Left ventricle myocardium inferior (tissue), 1 donor: ENCODE measurements around the gene SYNGR1. TPM values are rescaled to one million over a fixed set of nuclear protein-coding genes. Genes with fewer than 3 reads are reported as not detected.
"Not testable (repeated sequence)": the region's sequence is repeated elsewhere in the genome, so short reads cannot be mapped to it uniquely, and the experiment has no call there.

Experiments
- DNase-seq: peaks from one replicate; pipeline ENCODE4 v3.0.0-alpha.2; 2020
- H3K27ac ChIP-seq: fragments of 200-600 bp; replicated peaks from 2 replicates; pipeline ENCODE4 v1.8.0; 2021
- H3K27me3 ChIP-seq: fragments of 200-600 bp; 2 replicates; pipeline ENCODE4 v1.8.0; 2021; ENCODE audit warnings: low read depth
- H3K36me3 ChIP-seq: fragments of 200-600 bp; 2 replicates; pipeline ENCODE4 v1.8.0; 2021
- H3K4me1 ChIP-seq: fragments of 200-600 bp; 2 replicates; pipeline ENCODE4 v1.8.0; 2021
- H3K4me3 ChIP-seq: fragments of 200-600 bp; 2 replicates; pipeline ENCODE4 v1.8.0; 2021; ENCODE audit warnings: mild to moderate bottlenecking, moderate library complexity
- H3K9me3 ChIP-seq: fragments of 200-600 bp; replicated peaks from 2 replicates; pipeline ENCODE4 v1.8.0; 2021
- CTCF ChIP-seq: fragments of 200-600 bp; IDR thresholded peaks from 2 replicates; pipeline ENCODE4 v1.8.0; 2021; ENCODE audit warnings: antibody characterized with exemption, mild to moderate bottlenecking, borderline replicate concordance
- intact Hi-C: fragments of 100-400 bp; cut with micrococcal nuclease; formaldehyde crosslinking; loops from one replicate; pipeline ENCODE4 v1.11.0; 2022
- total RNA-seq: library from RNA; stranded (reverse); fragmentation: NEBNext Ultra II Directional; extraction: Animal tissue kit (Norgen Biotek cat#: 25700); gene quantifications from one replicate; pipeline ENCODE4 v1.2.1, GENCODE V29; 2021
- donor health status: DM: no; HTN: yes; CAD: no; lungs with severe emphysema.

Gene SYNGR1
- total RNA-seq, 1 donor from 2014 or later = 37.7 TPM

DNA sequence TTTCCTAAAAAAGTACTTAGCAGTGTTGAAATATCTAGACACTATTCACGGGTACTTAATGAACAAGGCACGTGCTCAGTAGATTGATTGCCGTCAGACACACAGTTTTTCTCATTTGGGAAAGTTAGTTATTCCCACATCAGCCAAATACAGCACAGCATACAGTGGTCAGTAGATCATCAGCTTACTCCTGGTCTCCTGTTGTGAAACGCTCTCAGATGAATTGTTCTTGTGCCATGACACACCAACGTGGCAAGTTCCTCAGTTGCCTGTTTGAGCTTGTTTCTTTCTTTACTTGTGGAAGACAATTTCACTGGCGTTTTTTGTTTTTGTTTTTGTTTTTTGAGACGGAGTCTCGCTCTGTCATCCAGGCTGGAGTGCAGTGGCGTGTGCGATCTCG, 58.4 kb downstream of the SYNGR1 start:
- TF ChIP-seq CTCF = no peak
- Histone ChIP-seq H3K27ac (no peak overlapping the region), H3K9me3 (no peaks in the 10 kb centered on the region), H3K4me1 (peaks cover 28% of the 10 kb centered on the region), H3K36me3 (no peaks in the 10 kb centered on the region), H3K4me3 (no peak overlapping the region), H3K27me3 (no peaks in the 10 kb centered on the region)
- intact Hi-C loops = no loop called here
- DNase-seq = no peak

- Histone ChIP-seq H3K4me3 (no peak overlapping the region), H3K4me1 (peaks cover 32% of the 10 kb centered on the region), H3K27me3 (no peaks in the 10 kb centered on the region), H3K36me3 (no peaks in the 10 kb centered on the region), H3K27ac (no peak overlapping the region), H3K9me3 (no peaks in the 10 kb centered on the region)
- intact Hi-C loops = no loop called here
- TF ChIP-seq CTCF = no peak
- DNase-seq = no peak
These were observed 59.0 kb downstream of the SYNGR1 start for GRCh38 chr22:39408807-39409206.

GRCh38 chr22:39409516-39410029, 59.8 kb downstream of the SYNGR1 start:
- no peaks in the 10 kb centered on the region for H3K9me3 ChIP-seq
- no peak for TF ChIP-seq CTCF
- no peaks in the 10 kb centered on the region for H3K27me3 ChIP-seq
- no peak overlapping the region for H3K27ac ChIP-seq
- H3K4me1 ChIP-seq = peaks cover 39% of the 10 kb centered on the region
- no peak overlapping the region for H3K4me3 ChIP-seq
- intact Hi-C loops = no loop called here
- DNase-seq = no peak
- no peaks in the 10 kb centered on the region for H3K36me3 ChIP-seq

DNA sequence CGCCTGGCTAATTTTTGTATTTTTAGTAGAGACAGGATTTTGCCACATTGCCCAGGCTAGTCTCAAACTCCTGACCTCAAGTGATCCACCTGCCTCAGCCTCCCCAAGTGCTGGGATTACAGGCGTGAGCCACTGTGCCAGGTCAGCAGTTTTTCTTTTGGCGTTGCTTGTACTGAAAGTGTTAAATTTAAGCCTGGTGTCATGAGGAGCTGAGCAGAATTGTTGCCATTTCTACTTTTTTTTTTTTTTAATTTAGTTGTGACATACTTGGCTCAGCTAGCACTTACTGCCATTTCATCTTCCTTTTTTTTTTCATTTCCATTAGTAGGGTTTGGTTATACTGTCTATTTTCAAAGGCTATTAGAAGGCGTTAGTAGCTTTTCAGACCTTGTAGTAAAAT, 60.5 kb downstream of the SYNGR1 start:
- peaks cover 39% of the 10 kb centered on the region for H3K4me1 ChIP-seq
- DNase-seq = no peak

GRCh38 chr22:39411828-39412365, 62.1 kb downstream of the SYNGR1 start:
- intact Hi-C loops, H3K27me3 ChIP-seq, H3K9me3 ChIP-seq, DNase-seq, H3K4me3 ChIP-seq, H3K27ac ChIP-seq: not testable (repeated sequence)
- peaks cover 15% of the 10 kb centered on the region for H3K36me3 ChIP-seq
- peaks cover 46% of the 10 kb centered on the region for H3K4me1 ChIP-seq

More for the DNA sequence above, 60.5 kb downstream of the SYNGR1 start:
- TF ChIP-seq CTCF = no peak
- H3K36me3 ChIP-seq = no peaks in the 10 kb centered on the region
- no peaks in the 10 kb centered on the region for H3K9me3 ChIP-seq
- H3K4me3 ChIP-seq = no peak overlapping the region
- H3K27ac ChIP-seq = no peak overlapping the region
- no peaks in the 10 kb centered on the region for H3K27me3 ChIP-seq
- intact Hi-C loops = no loop called here

GRCh38 chr22:39413204-39413603, 63.4 kb downstream of the SYNGR1 start:
- H3K4me3 ChIP-seq, H3K27me3 ChIP-seq, H3K27ac ChIP-seq, H3K9me3 ChIP-seq, intact Hi-C loops, DNase-seq: not testable (repeated sequence)
- Histone ChIP-seq H3K36me3 (peaks cover 29% of the 10 kb centered on the region), H3K4me1 (peaks cover 45% of the 10 kb centered on the region)
